Measurements from ENCODE around the gene CDKAL1.
A peak's percentile ranks its signal among the peaks of the same experiment; 100 is the strongest.

Gene CDKAL1

GRCh38 chr6:21240709-21241108 lies 706.5 kb downstream of the CDKAL1 start:
- Histone ChIP-seq H3K9ac (ENCODE audit: low read depth, low read length) (no peak overlapping the region), H3K4me1 (ENCODE audit: insufficient read depth, low read length) (peaks cover 18% of the 10 kb centered on the region), H2AFZ (ENCODE audit: low read depth, low read length) (no peak overlapping the region), H3K27me3 (ENCODE audit: insufficient read depth, low read length, poor library complexity) (no peaks in the 10 kb centered on the region), H3K36me3 (ENCODE audit: insufficient read depth, low read length) (no peaks in the 10 kb centered on the region), H4K20me1 (ENCODE audit: insufficient read depth, low read length) (no peaks in the 10 kb centered on the region), H3K4me3 (ENCODE audit: low read depth in 1 of 2, low read length in 2 of 2) (no peak overlapping the region), H3K27ac (ENCODE audit: low read length) (peak overlapping the region; percentile 20), H3K79me2 (ENCODE audit: insufficient read depth, low read length) (no peaks in the 10 kb centered on the region), H3K4me2 (ENCODE audit: insufficient read depth, low read length) (peak overlapping the region; percentile 14; the same call in 1 of the 2 replicates), H3K9me3 (ENCODE audit: insufficient read depth, low read length, severe bottlenecking) (no peaks in the 10 kb centered on the region)
- ATAC-seq (ENCODE audit: insufficient read depth, low read depth) (no peak), DNase-seq (no peak)
- no peak for TF ChIP-seq CTCF (IDR thresholded peaks at IDR 0.05; ENCODE audit: borderline replicate concordance, extremely low read depth, low read length, poor library complexity, severe bottlenecking)
- no peak for TF ChIP-seq EZH2 (IDR thresholded peaks at IDR 0.05; ENCODE audit: borderline replicate concordance, low read depth, low read length, severe bottlenecking)

- Histone ChIP-seq H2AFZ (ENCODE audit: low read depth, low read length) (peak overlapping the region; percentile 19; the same call in 1 of the 2 replicates), H3K27me3 (ENCODE audit: insufficient read depth, low read length, poor library complexity) (no peaks in the 10 kb centered on the region), H3K36me3 (ENCODE audit: insufficient read depth, low read length) (no peaks in the 10 kb centered on the region), H3K79me2 (ENCODE audit: insufficient read depth, low read length) (no peaks in the 10 kb centered on the region), H3K9me3 (ENCODE audit: insufficient read depth, low read length, severe bottlenecking) (no peaks in the 10 kb centered on the region), H3K4me1 (ENCODE audit: insufficient read depth, low read length) (peaks cover 18% of the 10 kb centered on the region), H3K4me3 (ENCODE audit: low read depth in 1 of 2, low read length in 2 of 2) (no peak overlapping the region), H4K20me1 (ENCODE audit: insufficient read depth, low read length) (no peaks in the 10 kb centered on the region), H3K9ac (ENCODE audit: low read depth, low read length) (no peak overlapping the region), H3K4me2 (ENCODE audit: insufficient read depth, low read length) (peak overlapping the region; percentile 14; the same call in 1 of the 2 replicates), H3K27ac (ENCODE audit: low read length) (peak overlapping the region; percentile 64)
- DNase-seq = no peak
- TF ChIP-seq CTCF (IDR thresholded peaks at IDR 0.05; ENCODE audit: borderline replicate concordance, extremely low read depth, low read length, poor library complexity, severe bottlenecking) = no peak
- TF ChIP-seq EZH2 (IDR thresholded peaks at IDR 0.05; ENCODE audit: borderline replicate concordance, low read depth, low read length, severe bottlenecking) = no peak
- ATAC-seq (ENCODE audit: insufficient read depth, low read depth) = peak; percentile 67
These were observed 707.2 kb downstream of the CDKAL1 start for GRCh38 chr6:21241231-21242130.

DNA sequence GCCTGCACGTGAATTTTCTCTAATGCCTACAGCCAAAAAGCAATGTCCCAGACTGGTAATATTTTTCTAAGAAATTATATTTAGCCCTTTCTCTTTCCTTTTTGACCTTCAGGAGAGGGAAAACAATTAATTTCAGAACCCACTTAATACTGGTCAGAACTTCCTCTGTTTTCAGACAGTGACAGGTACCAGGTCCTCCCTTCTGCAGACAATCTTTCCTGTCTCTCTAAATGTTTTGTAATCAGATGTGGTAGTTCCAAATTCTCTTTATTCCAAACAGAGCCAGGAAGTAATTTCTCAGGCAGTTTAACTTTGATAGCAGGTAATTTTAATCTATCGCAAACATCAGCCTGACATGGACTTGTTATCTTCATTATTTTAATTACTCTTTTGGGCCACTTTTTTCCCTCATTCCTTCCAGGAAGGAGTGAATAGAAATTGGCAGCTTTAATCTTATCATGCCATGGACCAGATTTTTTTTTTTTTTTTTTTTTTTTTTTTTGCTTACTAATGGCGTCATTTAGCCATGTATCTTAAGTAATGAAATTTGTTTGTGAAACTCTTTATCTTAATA lies 710.7 kb downstream of the CDKAL1 start:
- Histone ChIP-seq H3K4me2 (ENCODE audit: insufficient read depth, low read length) (no peak overlapping the region), H3K36me3 (ENCODE audit: insufficient read depth, low read length) (no peaks in the 10 kb centered on the region), H3K9me3 (ENCODE audit: insufficient read depth, low read length, severe bottlenecking) (no peaks in the 10 kb centered on the region)

More for the DNA sequence above, 710.7 kb downstream of the CDKAL1 start:
- ATAC-seq (ENCODE audit: insufficient read depth, low read depth) = no peak
- peaks cover 18% of the 10 kb centered on the region for H3K4me1 ChIP-seq (ENCODE audit: insufficient read depth, low read length)
- no peak overlapping the region for H3K4me3 ChIP-seq (ENCODE audit: low read depth in 1 of 2, low read length in 2 of 2)
- no peaks in the 10 kb centered on the region for H3K27me3 ChIP-seq (ENCODE audit: insufficient read depth, low read length, poor library complexity)
- H3K9ac ChIP-seq (ENCODE audit: low read depth, low read length) = no peak overlapping the region
- no peak for TF ChIP-seq CTCF (IDR thresholded peaks at IDR 0.05; ENCODE audit: borderline replicate concordance, extremely low read depth, low read length, poor library complexity, severe bottlenecking)
- TF ChIP-seq EZH2 (IDR thresholded peaks at IDR 0.05; ENCODE audit: borderline replicate concordance, low read depth, low read length, severe bottlenecking) = no peak
- H3K79me2 ChIP-seq (ENCODE audit: insufficient read depth, low read length) = no peaks in the 10 kb centered on the region
- no peak for DNase-seq
- no peak overlapping the region for H3K27ac ChIP-seq (ENCODE audit: low read length)
- no peaks in the 10 kb centered on the region for H4K20me1 ChIP-seq (ENCODE audit: insufficient read depth, low read length)
- no peak overlapping the region for H2AFZ ChIP-seq (ENCODE audit: low read depth, low read length)

Data from DND-41 (cell line).